ENCODE data around the gene SMIM24.

Gene SMIM24

GRCh38 chr19:3476830-3477229, 3.5 kb downstream of the SMIM24 start:
- FAIRE-seq (no peak), DNase-seq (ENCODE audit: insufficient read length, low spot score) (no peak)

DNA sequence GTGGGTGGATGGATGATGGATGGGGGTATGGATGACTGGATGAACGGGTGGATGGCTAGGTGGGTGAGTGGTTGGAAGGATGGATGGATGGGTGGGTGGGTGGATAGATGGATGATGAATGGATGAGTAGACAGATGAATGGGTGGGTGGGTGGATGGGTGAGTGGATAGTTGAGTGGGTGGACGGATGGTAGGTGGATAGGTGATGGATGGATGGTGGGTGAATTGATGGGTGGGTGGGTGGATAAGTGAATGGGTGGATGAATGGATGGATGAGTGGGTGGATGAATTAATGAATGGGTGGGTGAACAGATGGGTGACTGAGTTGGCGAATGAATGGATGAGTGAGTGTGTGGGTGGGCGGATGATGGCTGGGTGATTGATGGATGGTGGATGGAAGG, 4.9 kb downstream of the SMIM24 start:
- DNase-seq (ENCODE audit: insufficient read length, low spot score) = no peak
- no peak for FAIRE-seq

- DNase-seq (ENCODE audit: insufficient read length, low spot score) (no peak), FAIRE-seq (no peak)
Measured at GRCh38 chr19:3474614-3475013, 5.7 kb downstream of the SMIM24 start.

- FAIRE-seq (no peak), DNase-seq (ENCODE audit: insufficient read length, low spot score) (no peak)
Measured at GRCh38 chr19:3474010-3474409, 6.3 kb downstream of the SMIM24 start.

DNA sequence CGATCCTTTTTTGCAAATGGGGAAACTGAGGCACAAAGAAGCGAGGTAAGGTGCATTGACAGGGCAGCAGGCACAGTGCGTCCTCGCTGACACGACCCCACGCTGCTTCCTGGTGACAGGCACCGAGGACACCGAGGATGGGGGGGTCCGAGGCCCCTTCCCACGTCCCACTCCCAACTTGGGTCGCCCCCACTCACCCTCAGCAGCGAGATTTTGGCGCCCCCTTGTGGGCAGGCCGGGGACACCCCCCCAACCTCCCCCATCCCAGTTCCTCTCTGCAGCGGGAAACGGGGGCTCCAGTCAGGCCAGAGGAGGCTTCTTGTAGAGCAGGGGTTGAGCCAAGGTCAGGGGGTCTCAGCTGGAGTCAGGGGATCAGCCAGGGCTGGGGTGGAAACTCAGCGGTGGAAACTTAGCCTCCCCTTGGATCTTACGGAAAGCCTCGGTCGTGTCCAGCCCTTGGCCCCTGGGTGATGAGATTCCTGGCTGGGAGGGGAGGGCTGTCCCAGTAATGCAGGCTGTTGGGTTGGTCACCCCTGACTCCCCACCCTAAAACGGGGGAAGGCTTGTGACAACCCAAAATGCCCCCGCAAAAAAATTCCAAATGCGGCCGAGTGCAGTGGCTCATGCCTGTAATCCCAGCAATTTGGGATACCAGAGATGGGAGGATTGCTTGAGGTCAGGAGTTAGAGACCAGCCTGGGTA, 8.2 kb downstream of the SMIM24 start:
- no peak for FAIRE-seq
- DNase-seq (ENCODE audit: insufficient read length, low spot score) = no peak

DNA sequence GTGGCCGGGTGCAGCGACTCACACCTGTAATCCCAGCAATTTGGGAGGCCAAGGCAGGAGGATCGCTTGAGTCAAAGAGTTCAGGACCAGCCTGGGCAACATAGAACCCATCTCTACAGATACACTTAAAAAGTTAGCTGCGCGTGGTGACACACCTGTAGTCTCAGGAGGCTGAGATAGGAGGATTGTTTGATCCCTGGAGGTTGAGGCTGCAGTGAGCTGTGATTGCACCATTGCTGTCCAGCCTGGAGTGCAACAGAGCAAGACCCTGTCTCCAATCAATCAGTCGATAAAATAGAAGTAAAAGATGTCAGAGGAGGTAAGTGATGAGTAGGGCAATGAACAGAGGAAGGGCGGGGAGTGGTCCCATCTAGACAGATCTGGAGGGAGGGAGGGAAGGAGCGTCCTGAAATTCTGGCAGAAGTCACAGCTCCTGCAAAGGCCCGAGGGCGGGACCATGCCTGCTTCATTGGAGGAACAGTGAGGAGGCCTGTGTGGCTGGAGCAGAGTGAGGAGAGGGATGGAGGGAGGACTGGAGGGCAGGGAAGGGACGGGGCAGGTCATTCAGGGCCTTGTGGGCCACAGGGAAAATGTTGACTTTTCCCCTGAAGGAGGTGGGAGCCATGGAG, 9.7 kb downstream of the SMIM24 start:
- FAIRE-seq (no peak), DNase-seq (ENCODE audit: insufficient read length, low spot score) (no peak)

DNA sequence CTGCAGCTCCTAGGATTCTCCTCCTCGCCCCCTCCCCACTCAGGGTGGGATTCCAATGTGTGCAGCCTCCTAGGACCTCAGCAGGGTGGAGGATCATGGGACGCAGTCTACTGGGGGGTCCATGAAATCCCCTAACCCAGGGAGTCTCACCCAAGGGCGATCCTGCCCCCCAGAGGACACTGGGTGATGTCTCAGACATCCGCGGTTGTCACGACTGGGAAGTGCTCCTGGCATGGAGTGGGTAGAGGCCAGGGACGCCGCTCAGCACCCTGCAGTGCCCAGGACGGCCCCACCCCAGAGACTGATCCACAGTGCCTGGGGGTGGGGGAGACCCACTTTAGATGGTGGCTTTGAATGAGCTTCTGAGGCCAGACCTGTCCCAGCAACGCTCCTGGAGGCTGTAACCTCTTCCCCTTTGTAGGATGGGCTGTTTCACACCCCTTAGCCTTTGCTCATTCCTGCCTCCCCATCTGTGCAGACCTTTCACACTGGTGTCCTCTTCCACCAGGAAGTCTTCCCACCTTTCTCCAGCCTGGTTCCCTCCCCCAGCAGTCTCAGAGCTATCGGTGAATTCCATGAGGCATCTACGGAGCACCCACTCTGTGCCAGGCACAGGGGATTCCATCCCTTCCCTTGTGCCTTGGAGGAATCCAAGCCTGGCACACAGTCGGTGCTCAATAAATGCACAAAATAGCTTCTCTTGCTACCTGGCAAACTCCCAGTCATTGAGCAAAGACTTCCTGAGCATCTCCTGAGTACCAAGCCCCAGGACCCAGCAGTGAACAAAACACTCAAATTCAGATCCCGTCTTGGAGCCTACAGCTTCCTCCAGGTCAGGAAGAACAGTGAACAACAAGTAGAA, 10.5 kb downstream of the SMIM24 start:
- DNase-seq (ENCODE audit: insufficient read length, low spot score) = no peak

GRCh38 chr19:3468211-3468610, 12.1 kb downstream of the SMIM24 start:
- no peak for DNase-seq (ENCODE audit: insufficient read length, low spot score)
- FAIRE-seq = no peak

More for the DNA sequence above, 10.5 kb downstream of the SMIM24 start:
- FAIRE-seq = no peak

GRCh38 chr19:3467437-3468198, 12.7 kb downstream of the SMIM24 start:
- DNase-seq (ENCODE audit: insufficient read length, low spot score) (no peak), FAIRE-seq (no peak)

DNA sequence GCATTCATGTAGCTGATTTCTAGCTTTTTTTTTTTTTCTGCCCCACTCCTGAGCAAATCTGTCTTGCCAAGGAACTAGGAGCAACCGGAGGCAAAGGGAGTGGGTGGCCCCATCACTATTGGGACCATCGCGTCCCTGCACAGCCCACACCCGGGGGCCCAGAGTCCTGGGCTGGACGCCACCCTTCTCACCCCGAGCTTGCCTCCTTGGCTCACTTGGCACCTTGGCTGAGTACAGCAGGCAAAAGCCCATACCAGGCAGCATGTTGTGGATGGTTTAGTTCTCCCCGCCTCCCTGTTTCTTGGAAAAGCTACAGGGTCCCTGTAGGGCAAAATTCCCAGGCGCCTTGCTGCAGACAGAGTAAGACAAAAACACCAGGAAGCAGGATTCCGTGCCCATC, 13.7 kb downstream of the SMIM24 start:
- no peak for DNase-seq (ENCODE audit: insufficient read length, low spot score)
- FAIRE-seq = no peak

- no peak for FAIRE-seq
- no peak for DNase-seq (ENCODE audit: insufficient read length, low spot score)
Measured at GRCh38 chr19:3465552-3465951, 14.8 kb downstream of the SMIM24 start.

DNA sequence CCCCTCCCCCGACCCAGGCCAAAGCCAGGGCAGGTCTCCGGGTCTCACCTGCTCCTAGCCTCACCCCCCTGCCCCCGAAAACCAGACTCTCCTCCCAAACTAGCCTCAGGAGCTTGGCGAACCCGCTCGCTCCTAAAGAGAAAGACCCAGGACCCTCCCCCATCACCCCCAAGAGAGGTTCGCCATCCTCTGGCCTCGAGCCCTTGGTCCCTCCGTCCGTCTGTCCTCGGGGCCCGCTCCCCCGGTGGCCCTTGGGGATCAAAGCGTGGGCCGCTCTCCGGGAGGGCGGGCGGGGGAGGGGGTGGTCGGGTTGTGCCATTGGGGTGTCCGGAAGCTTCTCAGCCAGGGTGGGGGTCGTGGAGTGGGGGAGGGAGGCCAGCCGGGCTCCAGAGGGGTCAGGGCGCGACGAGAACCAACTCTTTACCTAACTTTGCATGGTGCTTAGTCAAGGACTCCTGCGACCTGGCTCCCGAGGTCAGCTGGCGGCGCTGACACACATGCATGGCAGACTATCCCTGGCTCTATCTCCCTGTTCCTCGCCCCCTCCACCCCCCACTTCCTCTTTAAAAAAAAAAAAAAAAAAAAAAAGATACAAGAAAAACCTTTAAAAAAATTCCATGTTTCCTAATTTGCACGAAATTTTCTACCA, 15.6 kb downstream of the SMIM24 start:
- FAIRE-seq (no peak), DNase-seq (ENCODE audit: insufficient read length, low spot score) (no peak)

DNA sequence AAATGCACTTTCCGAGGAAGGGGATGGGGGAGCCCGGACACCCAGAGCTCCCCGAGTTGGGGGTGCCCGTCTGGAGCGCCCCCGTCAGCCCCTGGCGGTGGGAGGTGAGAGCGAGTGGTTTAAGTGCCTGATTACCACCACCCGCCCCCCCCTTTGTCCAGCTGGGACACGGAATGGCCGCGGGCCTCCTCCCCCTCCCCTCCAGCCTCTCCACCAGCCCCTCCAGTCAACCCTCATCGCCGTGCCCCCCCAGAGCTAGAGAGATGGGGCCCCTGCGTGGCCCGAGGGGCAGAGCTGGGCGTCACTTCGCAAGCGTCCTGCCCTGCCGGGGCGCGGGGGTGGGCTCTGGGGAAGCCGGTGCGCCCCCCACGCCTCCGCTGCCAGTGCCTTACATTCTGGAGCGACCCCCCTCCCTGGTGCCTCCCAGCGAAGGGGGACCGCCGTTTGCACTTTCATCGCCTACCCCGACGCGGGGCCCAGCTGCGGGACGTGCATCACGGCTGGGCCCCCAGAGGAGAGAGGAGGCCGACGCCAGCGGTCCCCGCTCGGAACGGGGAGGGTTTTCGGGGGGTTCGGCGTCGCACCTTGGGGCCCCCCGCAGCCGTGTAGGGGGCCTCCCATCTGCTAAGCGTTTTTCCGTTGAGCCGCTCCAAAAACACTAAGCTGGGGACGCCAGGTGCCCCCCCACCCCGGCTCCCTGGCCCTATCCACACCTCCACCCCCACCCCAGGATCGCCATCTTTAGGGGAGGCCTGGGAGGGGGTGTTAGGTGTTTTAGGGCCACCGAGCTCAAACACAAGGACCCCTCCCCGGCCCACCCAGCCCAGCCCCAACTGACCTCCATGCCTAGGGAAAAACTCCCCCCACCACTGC, 16.4 kb downstream of the SMIM24 start:
- FAIRE-seq (no peak), DNase-seq (ENCODE audit: insufficient read length, low spot score) (no peak)

DNA sequence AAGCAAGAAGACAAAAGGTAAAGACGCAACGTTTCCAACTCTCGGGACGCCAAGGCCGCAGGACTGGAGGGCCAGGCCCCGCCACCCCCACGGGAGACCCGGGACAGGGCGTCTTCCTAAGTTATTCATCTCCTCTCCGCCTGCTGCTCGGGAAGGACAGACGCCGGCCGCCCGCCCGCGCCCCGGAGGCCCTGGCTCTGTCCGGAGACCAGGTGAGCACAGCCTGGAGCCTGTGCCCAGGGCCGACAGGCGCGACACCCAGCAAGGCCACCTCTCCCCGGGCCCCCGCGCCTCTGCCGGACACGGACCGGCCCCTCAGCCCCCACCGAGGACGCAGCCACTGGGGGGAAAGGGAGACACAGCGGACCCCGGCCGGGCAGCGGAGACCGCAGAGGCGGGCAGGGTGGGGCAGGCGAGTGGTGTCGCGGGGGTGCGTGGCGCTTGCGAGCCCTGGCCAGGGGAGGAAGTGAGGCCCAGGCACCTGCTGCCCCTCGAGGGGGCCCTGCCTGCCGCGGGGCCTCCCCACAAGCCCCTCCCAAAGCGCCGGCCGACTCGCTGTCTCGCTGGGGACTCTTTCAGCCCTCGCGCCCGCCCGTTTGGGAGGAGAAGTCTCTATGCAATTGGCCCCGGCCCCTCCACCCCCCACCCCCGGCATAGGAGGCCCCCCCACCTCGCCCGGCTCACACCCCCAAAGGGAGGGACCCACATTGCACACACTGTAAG, 17.2 kb downstream of the SMIM24 start:
- DNase-seq (ENCODE audit: insufficient read length, low spot score) = no peak
- FAIRE-seq = no peak

DNA sequence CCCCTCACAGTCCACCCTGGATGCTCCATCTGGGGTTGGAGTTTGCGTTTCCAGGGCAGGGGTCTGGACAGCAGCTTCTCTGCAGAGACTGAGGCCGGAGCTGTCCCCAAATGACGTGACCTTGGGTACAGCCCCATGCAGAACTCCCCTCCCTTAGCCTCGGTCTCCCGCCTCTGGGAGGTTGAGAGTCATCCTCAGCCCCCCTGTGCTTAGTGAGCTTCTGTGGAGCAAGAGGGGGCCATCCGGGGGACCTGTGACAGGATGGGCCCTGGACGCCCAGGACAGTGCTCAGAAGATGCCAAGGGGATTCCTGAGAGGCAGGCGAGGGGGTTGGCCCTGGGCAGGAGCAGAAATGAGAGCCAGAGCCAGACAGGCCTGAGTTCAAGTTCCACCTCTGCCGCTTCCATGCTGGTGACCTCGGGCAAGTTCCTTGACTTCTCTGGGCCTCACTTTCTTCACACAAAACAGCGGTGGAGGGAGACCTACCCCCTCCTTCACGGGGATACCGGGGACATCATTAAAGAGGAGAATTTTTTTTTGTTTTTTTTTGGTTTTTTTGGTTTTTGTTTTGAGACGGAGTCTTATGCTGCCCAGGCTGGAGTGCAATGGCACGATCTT, 20.3 kb downstream of the SMIM24 start:
- FAIRE-seq = no peak
- no peak for DNase-seq (ENCODE audit: insufficient read length, low spot score)

DNA sequence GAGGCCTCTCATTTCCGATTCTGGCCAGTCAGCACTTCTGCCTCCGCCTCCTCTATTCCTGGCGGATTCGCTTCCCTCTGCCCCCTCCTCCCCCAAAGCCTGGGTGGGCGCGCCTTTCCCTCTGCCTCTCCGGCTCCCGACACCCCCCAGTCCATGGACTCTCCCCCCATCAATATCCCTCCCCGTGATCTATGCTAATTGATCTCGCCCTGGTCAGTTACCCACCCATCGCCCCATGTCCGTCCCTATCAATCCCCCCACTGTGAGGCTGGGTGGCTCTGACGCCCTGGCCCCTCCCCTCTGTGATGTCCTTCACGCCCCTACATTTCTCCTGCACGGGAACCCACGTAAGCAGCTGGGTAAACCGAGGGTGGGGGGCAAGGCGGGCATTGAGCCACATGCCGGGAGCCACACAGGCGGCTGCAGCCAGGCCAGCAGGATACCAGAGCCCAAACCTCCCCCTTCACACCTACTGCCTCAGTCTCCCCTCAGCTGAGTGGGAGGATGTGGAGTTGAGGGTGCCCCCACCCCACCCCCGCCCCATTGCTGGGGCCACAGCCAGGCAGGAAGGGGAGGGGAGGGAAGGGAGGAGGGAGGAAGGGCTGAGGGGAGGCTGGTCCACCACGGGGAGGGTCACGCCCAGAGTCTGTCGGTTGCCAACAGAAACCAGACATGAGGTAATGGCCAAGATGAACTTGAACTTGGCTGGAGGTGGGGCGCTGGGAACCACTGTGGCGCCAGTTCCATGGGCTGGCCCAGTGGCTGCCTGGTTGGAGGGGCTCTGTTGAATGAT, 21.0 kb downstream of the SMIM24 start:
- DNase-seq (ENCODE audit: insufficient read length, low spot score) (no peak), FAIRE-seq (no peak)

- FAIRE-seq (no peak), DNase-seq (ENCODE audit: insufficient read length, low spot score) (no peak)
Measured at GRCh38 chr19:3458229-3459088, 21.9 kb downstream of the SMIM24 start.
